DOHH2 (cell line): ENCODE results near the gene GJD3.

Experiments used
- CTCF ChIP-seq: fragments of 200-600 bp; sonication (generic); IDR thresholded peaks from one replicate; pipeline ENCODE4 v1.5.1; 2014; ENCODE audit warnings: antibody characterized with exemption, mild to moderate bottlenecking, low read depth, low read length; ENCODE audit not compliant: poor library complexity, severe bottlenecking
- EZH2phosphoT487 ChIP-seq: fragments of 200-600 bp; sonication (generic); IDR thresholded peaks from 2 replicates; pipeline ENCODE4 v1.6.1; 2017; ENCODE audit warnings: borderline replicate concordance, mild to moderate bottlenecking, antibody characterized with exemption, low read length, moderate library complexity, mixed read lengths

GRCh38 chr17:40331743-40332641 lies 32.5 kb downstream of the GJD3 start:
- TF ChIP-seq CTCF (no peak), EZH2phosphoT487 (no peak)
